GM19438 (cell line): Measurements from ENCODE around the gene BAG5.
"Not testable (repeated sequence)": the region's sequence is repeated elsewhere in the genome, so short reads cannot be mapped to it uniquely, and the experiment has no call there.

Experiments used
- ATAC-seq: cut with Tn5 transposase; IDR thresholded peaks from one replicate; pipeline ENCODE4 v1.9.1; 2021; ENCODE audit warnings: low read depth; ENCODE audit not compliant: unreplicated experiment

The BAG5 gene

GRCh38 chr14:103535081-103535890 is 27.2 kb downstream of the BAG5 start:
- no peak for ATAC-seq

- no peak for ATAC-seq
Observed at GRCh38 chr14:103534576-103535061, 27.8 kb downstream of the BAG5 start.

GRCh38 chr14:103533999-103534575 is 28.4 kb downstream of the BAG5 start:
- no peak for ATAC-seq

GRCh38 chr14:103533137-103533998 is 29.1 kb downstream of the BAG5 start:
- no peak for ATAC-seq

- ATAC-seq: no peak
Observed at GRCh38 chr14:103532216-103533136, 30.0 kb downstream of the BAG5 start.

GRCh38 chr14:103531421-103532215 is 30.8 kb downstream of the BAG5 start:
- ATAC-seq: no peak

GRCh38 chr14:103530831-103531230 is 31.6 kb downstream of the BAG5 start:
- ATAC-seq: no peak

GRCh38 chr14:103530390-103530789 is 32.1 kb downstream of the BAG5 start:
- no peak for ATAC-seq

GRCh38 chr14:103529383-103530365 is 32.8 kb downstream of the BAG5 start:
- no peak for ATAC-seq

- peak; percentile 48 for ATAC-seq
Observed at GRCh38 chr14:103528587-103529382, 33.7 kb downstream of the BAG5 start, which contains the start of gene TRMT61A. TRMT61A (plus strand) TSS chr14:103529196; CDS start chr14:103529979, 783 bp downstream.

GRCh38 chr14:103528146-103528586 is 34.3 kb downstream of the BAG5 start:
- ATAC-seq: no peak

- ATAC-seq: peak; percentile 56
Observed at GRCh38 chr14:103527408-103528145, 34.9 kb downstream of the BAG5 start.

GRCh38 chr14:103526914-103527248 is 35.6 kb downstream of the BAG5 start:
- ATAC-seq: no peak

GRCh38 chr14:103526247-103526913 is 36.1 kb downstream of the BAG5 start:
- ATAC-seq: no peak

GRCh38 chr14:103525430-103526246 is 36.8 kb downstream of the BAG5 start:
- not testable (repeated sequence) for ATAC-seq
